Effector memory CD8-positive, alpha-beta T cell (primary cell): ENCODE measurements around the gene COX5B.
"Not testable (repeated sequence)": the region's sequence is repeated elsewhere in the genome, so short reads cannot be mapped to it uniquely, and the experiment has no call there.

Source experiments
- ATAC-seq: fragments of 150-1000 bp; cut with Tn5 transposase; replicated peaks from 2 replicates; pipeline ENCODE4 v1.10.0; 2021; ENCODE audit warnings: mild to moderate bottlenecking, moderate library complexity
- DNase-seq, 3 experiments: peaks; one replicate each; pipeline ENCODE4 v3.0.0; 2021
- H3K27ac Mint-ChIP-seq, 2 donors: one replicate each; pipeline ENCODE4 v1.8.0; 2022; ENCODE audit warnings: mild to moderate bottlenecking in 2 of 2, mixed read lengths in 2 of 2, moderate library complexity in 2 of 2
- H3K27me3 Mint-ChIP-seq, 2 donors: one replicate each; pipeline ENCODE4 v1.8.0; 2022; ENCODE audit warnings: mixed read lengths in 2 of 2
- H3K36me3 Mint-ChIP-seq: one replicate; pipeline ENCODE4 v1.8.0; 2022; ENCODE audit warnings: mild to moderate bottlenecking, moderate library complexity, mixed read lengths; ENCODE audit not compliant: insufficient read depth
- H3K4me1 Mint-ChIP-seq, 2 donors: one replicate each; pipeline ENCODE4 v1.8.0; 2022; ENCODE audit warnings: low read depth in 2 of 2, mixed read lengths in 2 of 2
- H3K4me3 Mint-ChIP-seq, 2 donors: one replicate each; pipeline ENCODE4 v1.8.0; 2022; ENCODE audit warnings: mild to moderate bottlenecking in 2 of 2, mixed read lengths in 2 of 2, moderate library complexity in 2 of 2
- H3K9me3 Mint-ChIP-seq, 2 donors: one replicate each; pipeline ENCODE4 v1.8.0; 2022; ENCODE audit warnings: mixed read lengths in 2 of 2
- total RNA-seq, 9 experiments: gene quantifications; one replicate each; lab custom pipeline; 2026; lab: John Stamatoyannopoulos, UW

Gene COX5B, protein sequence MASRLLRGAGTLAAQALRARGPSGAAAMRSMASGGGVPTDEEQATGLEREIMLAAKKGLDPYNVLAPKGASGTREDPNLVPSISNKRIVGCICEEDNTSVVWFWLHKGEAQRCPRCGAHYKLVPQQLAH
- total RNA-seq: 37.5 to 71.3 (median 55.8) reads per million in 9 experiments

DNA sequence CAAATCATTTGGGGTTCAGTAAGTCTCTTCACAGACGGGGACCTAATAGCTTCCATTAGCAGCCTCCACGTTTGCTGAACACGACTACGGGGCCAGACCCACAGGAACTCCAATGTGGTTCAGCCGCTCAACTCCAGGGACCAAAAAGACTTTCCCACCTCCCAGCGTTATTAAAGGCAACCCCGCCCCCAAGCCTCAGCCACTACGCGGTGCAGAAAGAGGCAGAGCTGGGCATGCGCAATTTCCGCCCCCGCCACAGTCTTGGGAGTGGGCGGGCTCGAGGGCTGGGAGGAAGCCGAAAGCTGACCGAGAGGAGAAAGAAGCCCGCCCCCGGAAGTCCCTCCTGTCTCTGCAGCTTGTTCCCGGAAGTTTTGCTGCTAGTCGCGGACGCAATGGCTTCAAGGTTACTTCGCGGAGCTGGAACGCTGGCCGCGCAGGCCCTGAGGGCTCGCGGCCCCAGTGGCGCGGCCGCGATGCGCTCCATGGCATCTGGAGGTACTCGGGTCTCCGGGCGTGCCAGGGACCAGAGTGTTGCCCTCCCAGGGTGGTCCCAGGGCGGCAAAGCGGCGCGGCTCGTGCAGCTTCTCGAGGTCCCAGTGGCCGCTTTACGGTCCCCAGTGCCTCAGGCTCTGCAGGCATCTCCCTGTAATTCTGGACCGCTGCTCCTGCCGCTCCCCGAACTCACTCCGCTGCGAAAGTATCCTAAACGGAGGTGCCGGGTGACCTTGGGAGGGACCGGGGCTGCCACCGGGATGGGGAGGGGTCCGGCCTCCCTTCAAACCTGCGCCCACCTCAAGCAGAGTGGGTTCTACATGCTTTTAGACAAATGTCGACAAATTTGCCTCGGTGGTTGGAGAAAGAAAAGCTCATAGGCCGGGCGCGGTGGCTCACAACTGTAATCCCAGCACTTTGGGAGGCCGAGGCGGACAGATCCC is at the start of gene COX5B:
Gene COX5B (plus strand): TSS at position 368 of the 935 bp plus-strand sequence. CDS start 25 bp downstream, at position 393.
- ATAC-seq: peak; percentile 95
- H3K27me3 Mint-ChIP-seq: no peaks in the 10 kb centered on the region
- no peaks in the 10 kb centered on the region for H3K9me3 Mint-ChIP-seq

DNA sequence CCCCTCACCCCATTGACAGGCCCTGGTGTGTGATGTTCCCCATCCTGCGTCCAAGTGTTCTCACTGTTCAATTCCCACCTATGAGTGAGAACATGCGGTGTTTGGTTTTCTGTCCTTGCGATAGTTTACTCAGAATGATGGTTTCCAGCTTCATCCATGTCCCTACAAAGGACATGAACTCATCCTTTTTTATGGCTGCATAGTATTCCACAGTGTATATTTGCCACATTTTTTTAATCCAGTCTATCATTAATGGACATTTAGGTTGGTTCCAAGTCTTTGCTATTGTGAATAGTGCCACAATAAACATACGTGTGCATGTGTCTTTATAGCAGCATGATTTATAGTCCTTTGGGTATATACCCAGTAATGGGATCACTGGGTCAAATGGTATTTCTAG is 49.7 kb upstream of the COX5B start:
- not testable (repeated sequence) for H3K27ac Mint-ChIP-seq, H3K9me3 Mint-ChIP-seq, DNase-seq, ATAC-seq, H3K4me1 Mint-ChIP-seq, H3K36me3 Mint-ChIP-seq, H3K4me3 Mint-ChIP-seq
- H3K27me3 Mint-ChIP-seq: peaks cover 32 to 47% of the 10 kb centered on the region in 2 donors

More for the DNA sequence above, at the start of gene COX5B:
- H3K4me3 Mint-ChIP-seq: peak within 1 kb of the TSS; percentile 91
- peaks cover 14 to 18% of the 10 kb centered on the region in 2 donors for H3K4me1 Mint-ChIP-seq
- peaks cover 43% of the 10 kb centered on the region for H3K36me3 Mint-ChIP-seq
- DNase-seq: peak; percentile 96 to 98 (median 97)
- peak within 1 kb of the TSS; percentile 90 to 94 for H3K27ac Mint-ChIP-seq

DNA sequence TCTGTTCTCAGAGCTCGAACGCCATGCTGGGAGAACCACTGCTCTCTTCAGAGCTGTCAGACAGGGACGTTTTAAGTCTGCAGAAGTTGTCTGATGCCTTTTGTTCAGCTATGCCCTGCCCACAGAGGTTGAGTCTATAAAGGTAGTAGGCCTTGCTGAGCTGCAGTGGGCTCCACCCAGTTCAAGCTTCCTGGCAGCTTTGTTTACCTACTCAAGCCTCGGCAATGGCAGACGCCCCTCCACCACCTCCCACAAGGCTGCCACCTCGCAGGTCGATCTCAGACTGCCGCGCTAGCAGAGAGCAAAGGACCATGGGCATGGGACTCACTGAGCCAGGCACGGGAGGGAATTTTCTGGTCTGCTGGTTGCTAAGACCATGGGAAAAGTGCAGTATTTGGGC is 44.3 kb upstream of the COX5B start:
- not testable (repeated sequence) for ATAC-seq, H3K36me3 Mint-ChIP-seq, H3K4me1 Mint-ChIP-seq, DNase-seq, H3K9me3 Mint-ChIP-seq, H3K4me3 Mint-ChIP-seq, H3K27ac Mint-ChIP-seq
- peaks cover 28 to 43% of the 10 kb centered on the region in 2 donors for H3K27me3 Mint-ChIP-seq

DNA sequence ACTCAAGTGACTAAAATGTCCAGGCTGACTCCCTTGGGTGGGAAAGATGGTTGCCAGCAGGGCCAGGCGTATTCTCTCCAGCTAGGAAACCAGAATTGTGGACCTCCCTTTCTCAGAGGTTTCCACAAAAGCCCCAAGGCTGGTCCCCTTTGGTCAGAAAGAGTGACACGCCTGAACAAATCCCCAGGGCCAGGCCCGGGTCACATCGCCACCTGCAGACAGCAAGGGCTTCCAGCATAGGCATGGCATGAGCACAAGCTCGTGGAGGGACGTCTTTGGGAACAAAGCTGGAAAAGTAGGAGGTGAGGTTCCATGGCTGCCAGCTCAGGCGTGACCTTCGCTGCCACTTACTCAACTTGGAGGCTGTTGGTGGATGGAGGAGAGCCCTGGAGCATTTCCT is 40.8 kb upstream of the COX5B start:
- not testable (repeated sequence) for DNase-seq, ATAC-seq, H3K27ac Mint-ChIP-seq, H3K36me3 Mint-ChIP-seq, H3K4me3 Mint-ChIP-seq, H3K9me3 Mint-ChIP-seq, H3K4me1 Mint-ChIP-seq
- H3K27me3 Mint-ChIP-seq: peaks cover 15 to 20% of the 10 kb centered on the region in 2 donors

DNA sequence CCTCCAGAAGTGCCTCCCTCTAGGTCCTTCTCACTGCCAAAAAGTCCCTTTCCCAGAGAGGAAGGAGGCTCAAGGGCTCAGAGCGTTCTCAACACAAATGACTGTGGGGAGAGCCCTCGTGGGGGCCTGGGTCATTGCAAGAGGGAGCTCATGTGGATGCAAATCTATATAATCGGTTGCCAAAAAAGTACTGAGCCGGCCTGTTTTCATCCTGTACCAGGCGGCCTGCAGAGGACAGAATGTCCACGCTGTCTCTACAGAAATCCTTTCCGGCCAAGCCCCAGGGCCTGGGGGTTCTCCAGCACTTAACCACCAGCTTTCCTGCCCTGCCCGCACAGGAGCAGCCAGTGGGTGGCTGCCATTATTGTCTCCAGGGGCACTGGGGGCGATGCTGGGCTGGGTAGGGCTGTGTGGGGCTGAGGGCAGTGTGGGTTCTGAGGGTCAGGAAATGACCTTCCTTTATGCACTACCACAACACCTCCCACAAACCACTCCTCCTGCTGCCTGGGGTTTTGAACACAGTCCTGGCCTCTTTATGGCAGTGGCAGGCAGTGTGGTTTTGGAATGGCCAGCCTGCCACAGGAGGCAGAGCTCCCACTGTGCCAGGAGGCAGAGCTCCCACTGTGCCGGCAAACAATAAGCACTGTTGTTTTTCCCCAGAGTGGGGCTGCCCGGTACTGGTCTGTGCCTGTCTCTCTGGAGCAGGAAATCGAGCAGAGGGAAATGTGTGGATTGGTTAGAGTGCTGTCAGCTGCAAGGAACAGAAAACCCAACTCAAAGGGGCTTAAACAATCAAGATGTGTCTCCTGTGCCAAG is 40.1 kb upstream of the COX5B start:
- peaks cover 9 to 14% of the 10 kb centered on the region in 2 donors for H3K27me3 Mint-ChIP-seq
- H3K36me3 Mint-ChIP-seq, H3K27ac Mint-ChIP-seq, H3K4me1 Mint-ChIP-seq, H3K4me3 Mint-ChIP-seq, H3K9me3 Mint-ChIP-seq, ATAC-seq, DNase-seq: not testable (repeated sequence)

DNA sequence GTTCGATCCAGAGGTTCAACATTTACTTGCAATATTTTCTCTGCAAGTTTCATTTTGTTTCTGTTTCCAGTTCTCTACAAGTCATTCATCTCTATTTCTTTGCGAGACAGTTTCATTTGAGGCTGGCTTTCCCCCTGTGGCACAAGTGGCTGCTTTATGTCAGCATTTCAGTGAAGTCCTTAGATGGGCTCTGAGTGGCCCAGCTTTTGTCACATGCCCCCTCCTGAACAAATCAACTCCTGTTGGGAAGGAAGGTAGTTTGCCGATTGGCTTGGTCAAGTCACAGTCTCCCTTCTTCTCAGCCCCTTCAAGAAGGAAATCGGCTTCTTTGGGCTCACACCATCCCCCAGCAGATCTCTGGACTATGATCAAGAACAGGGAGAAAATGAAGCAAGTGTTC is 37.1 kb upstream of the COX5B start:
- H3K36me3 Mint-ChIP-seq, ATAC-seq, H3K4me1 Mint-ChIP-seq: not testable (repeated sequence)

DNA sequence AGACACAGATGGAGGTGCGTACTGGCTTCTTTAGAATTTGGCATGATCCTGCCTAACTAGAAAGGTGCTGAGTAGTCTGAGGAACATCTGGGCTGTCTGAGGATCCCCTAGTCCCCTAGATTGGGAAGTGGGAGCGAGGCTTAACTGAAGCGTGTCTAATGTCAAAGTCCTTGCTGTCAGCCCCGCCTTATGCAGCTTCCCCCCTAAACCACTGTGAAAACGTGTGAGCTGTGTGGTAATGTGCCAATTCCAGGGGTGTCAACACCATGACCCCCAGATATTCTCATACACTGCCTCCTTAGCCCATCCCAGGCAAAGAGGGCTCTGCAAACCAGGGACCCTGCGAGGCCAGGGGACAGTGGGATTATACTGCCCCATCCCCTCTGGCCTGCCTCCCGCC is 34.0 kb upstream of the COX5B start:
- not testable (repeated sequence) for ATAC-seq, DNase-seq, H3K36me3 Mint-ChIP-seq, H3K9me3 Mint-ChIP-seq, H3K4me1 Mint-ChIP-seq, H3K27ac Mint-ChIP-seq, H3K4me3 Mint-ChIP-seq, H3K27me3 Mint-ChIP-seq

More for the DNA sequence above, 37.1 kb upstream of the COX5B start:
- H3K27me3 Mint-ChIP-seq, H3K9me3 Mint-ChIP-seq, DNase-seq, H3K27ac Mint-ChIP-seq, H3K4me3 Mint-ChIP-seq: not testable (repeated sequence)

DNA sequence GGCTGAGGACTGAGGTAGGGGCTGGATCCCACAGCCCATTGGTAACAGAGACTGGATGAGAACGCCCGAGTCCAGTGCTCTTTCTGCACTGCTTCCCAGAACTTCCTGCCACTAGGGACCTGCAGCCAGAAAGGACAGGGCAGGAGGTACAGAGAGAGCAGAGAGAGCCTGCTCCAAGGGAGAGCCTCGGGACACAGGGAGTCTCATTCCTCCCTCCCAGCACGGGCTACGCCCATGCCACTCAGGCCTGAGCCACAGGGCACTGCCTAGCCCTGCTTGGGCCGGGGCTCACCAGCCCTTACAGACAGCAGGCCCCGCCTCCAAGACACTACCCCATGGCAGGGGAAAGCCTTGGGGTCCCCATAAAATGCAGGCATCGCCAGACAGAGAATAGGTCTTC is 30.1 kb upstream of the COX5B start:
- H3K27me3 Mint-ChIP-seq, ATAC-seq, H3K4me1 Mint-ChIP-seq, H3K36me3 Mint-ChIP-seq, H3K9me3 Mint-ChIP-seq, DNase-seq, H3K4me3 Mint-ChIP-seq, H3K27ac Mint-ChIP-seq: not testable (repeated sequence)

DNA sequence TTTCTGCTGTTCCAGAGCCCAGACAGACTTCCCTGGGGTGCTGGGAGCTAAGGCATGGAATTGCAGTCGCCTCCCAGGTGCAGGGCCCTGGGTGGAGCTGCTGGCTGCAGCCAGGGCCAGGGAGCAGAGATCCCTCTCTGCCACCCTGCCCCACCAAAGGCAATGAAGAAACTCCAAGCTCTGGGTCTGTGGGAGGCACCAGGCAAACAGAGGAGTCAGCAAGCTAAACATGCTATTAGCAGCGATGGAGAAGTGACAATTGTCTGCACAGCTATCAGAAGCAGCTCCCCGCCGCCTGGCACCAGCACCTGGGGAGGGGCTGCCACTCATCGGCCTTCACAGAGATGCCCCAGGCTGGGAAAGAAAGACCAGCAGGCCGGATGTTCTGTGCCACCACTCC is 28.0 kb upstream of the COX5B start:
- no peaks in the 10 kb centered on the region for H3K4me1 Mint-ChIP-seq
- no peaks in the 10 kb centered on the region for H3K9me3 Mint-ChIP-seq
- H3K27me3 Mint-ChIP-seq: no peaks in the 10 kb centered on the region
- H3K4me3 Mint-ChIP-seq: no peak overlapping the region
- no peaks in the 10 kb centered on the region for H3K36me3 Mint-ChIP-seq
- ATAC-seq: no peak
- DNase-seq: no peak
- no peak overlapping the region for H3K27ac Mint-ChIP-seq

DNA sequence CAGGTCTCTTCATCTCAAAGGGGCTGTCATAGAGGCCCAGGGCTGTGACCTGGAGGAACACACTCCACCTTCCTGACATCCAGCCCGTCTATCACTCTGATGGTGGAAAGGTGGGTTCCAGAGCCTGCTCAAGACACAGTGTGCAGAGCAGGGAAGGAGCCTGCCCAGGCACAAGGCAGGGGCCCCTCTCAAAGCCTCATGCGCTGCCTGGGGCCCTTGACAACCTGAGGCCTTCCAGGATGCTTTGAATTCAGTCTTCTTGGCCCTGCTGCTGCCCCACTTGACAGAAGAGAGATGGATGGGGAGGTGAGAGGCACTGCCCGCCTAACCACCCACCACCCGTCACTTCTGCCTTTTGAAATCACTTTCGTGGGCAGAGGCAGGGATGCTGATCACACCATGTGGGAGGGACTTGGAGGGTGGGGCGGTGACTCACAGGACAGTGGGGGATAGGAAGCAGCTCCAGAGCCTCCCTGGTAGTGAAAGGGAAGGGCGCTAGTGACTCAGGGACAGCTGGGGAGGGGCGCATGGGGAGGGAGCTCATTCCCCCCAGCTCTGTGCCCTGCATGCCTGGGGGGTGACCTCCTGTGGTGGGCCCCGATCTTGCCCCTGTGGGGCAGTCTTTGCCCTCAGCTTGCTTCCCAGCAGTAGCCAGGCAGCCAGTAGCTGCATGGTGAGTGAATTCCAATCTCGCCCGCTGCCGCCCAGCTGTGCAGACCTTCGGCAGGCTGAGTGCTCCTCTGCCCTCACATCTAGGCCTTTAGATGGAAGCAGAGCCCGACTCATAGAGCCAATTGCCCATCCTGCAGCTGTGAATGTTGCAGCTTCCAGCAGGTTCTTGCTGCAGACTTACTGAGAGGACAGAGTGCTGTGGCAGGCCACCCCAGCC is 26.7 kb upstream of the COX5B start:
- not testable (repeated sequence) for DNase-seq, H3K27me3 Mint-ChIP-seq, H3K4me1 Mint-ChIP-seq, H3K27ac Mint-ChIP-seq, H3K4me3 Mint-ChIP-seq, H3K36me3 Mint-ChIP-seq, H3K9me3 Mint-ChIP-seq
- peak; percentile 62 for ATAC-seq

DNA sequence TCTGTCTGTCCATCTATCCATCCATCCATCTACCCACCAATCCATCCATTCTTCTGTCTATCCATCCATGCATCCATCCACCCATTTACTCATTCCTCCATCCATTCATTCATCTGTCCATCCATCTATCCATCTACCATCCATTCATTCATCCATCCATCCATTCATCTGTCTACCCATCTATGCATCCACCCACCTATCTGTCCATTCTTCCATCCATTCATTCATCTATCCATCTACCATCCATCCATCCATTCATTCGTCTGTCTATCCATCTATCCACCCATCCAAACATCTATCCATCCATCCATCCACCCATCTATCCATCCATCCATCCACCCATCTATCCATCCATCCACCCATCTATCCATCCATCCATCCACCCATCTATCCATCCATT is 25.4 kb upstream of the COX5B start:
- H3K9me3 Mint-ChIP-seq, H3K4me3 Mint-ChIP-seq, H3K27ac Mint-ChIP-seq, H3K36me3 Mint-ChIP-seq, DNase-seq, H3K27me3 Mint-ChIP-seq, H3K4me1 Mint-ChIP-seq, ATAC-seq: not testable (repeated sequence)

DNA sequence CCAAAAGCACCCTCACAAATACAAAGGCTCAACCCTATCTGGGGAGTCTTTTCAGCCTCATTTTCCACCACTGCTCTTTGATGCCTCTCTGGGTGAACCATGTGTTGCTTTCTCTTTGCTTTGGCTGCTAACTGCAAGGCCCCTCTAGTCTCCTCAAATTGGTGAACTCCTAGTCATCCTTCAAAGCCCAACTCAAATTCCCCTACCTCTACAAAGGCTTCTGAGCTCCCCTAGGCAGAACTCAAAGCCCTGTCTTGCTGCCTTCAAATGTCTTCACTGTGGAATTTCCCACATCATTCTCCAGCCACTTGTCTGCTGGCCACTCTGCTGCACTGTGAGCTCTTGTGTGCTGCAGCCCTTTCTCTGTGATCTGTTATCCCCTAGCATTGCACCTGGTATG is 22.9 kb upstream of the COX5B start:
- DNase-seq, H3K4me3 Mint-ChIP-seq, ATAC-seq, H3K9me3 Mint-ChIP-seq, H3K4me1 Mint-ChIP-seq, H3K27ac Mint-ChIP-seq, H3K36me3 Mint-ChIP-seq: not testable (repeated sequence)
- peaks cover 5 to 23% of the 10 kb centered on the region in 2 donors for H3K27me3 Mint-ChIP-seq
